ENCODE results near the gene PRR5.

The PRR5 gene

DNA sequence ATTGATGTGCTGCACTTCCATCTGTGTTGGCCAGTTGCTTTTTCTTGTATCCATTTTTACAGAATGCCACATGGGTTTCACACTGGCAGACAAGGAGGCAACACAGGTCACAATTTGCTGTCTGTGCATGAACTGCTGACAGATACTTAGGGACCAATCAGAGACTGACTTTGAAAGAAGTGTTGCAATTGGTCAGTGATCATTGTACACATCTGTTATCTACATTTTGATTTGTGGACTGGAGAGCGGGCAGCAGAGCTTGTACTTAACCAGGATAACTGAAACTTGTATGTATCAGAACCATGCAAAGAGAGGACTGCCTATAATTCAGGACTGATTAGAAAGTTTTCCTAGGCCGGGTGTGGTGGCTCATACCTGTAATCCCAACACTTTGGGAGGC, 21.8 kb downstream of the PRR5 start:
- TF ChIP-seq CTCF (conservative IDR thresholded peaks at IDR 0.05): no peak

GRCh38 chr22:44724416-44724815, 22.4 kb downstream of the PRR5 start:
- no peak overlapping the region for H3K27ac ChIP-seq
- no peak for TF ChIP-seq CTCF (conservative IDR thresholded peaks at IDR 0.05)

More for the DNA sequence above, 21.8 kb downstream of the PRR5 start:
- H3K27ac ChIP-seq: no peak overlapping the region

- H3K27ac ChIP-seq: no peak overlapping the region
These were observed 22.9 kb downstream of the PRR5 start for GRCh38 chr22:44724859-44725258.

DNA sequence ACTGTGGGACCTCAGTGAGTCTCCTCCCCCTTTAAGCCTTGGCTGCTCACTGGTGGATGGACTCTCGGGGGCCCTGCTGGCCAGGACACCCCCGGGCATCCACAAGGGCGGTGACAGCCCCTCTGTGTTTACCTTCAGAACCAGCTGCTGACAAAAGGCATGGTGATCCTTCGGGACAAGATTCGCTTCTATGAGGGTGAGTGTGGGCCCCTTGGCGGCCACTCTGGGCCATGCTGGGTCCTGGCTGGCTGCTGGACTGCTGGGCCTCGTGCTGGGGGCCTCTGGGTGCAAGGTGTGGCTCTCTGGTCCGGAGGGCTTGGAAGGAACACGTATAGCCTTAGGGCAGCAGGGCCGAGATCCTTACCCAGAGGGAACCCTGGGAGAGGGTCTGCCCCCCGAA, 24.4 kb downstream of the PRR5 start:
- no peak overlapping the region for H3K27ac ChIP-seq
- no peak for TF ChIP-seq CTCF (conservative IDR thresholded peaks at IDR 0.05)

More at GRCh38 chr22:44724859-44725258, 22.9 kb downstream of the PRR5 start:
- TF ChIP-seq CTCF (conservative IDR thresholded peaks at IDR 0.05): no peak

DNA sequence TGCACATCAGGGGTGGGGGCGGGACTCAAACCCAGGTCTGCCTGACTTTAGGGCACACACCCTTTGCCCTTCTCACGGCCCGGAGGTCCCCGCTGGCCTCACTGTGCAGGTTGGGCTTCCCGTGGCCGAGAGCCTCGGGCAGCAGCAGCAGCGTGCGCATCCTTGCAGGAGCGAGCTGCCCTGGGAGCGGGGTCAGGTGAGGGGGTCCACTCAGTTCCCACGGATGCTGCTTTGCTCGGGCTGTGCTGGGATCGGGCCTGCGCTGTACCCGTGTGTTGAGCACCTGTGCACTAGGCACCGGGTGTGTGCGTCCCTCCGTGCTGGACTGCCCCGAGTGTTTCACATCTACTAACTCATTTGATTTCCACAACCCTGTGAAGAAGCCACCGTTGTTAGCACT, 25.1 kb downstream of the PRR5 start:
- TF ChIP-seq CTCF (conservative IDR thresholded peaks at IDR 0.05): no peak
- no peak overlapping the region for H3K27ac ChIP-seq

- H3K27ac ChIP-seq: no peak overlapping the region
- TF ChIP-seq CTCF (conservative IDR thresholded peaks at IDR 0.05): no peak
These were observed 25.7 kb downstream of the PRR5 start for GRCh38 chr22:44727709-44728108.

DNA sequence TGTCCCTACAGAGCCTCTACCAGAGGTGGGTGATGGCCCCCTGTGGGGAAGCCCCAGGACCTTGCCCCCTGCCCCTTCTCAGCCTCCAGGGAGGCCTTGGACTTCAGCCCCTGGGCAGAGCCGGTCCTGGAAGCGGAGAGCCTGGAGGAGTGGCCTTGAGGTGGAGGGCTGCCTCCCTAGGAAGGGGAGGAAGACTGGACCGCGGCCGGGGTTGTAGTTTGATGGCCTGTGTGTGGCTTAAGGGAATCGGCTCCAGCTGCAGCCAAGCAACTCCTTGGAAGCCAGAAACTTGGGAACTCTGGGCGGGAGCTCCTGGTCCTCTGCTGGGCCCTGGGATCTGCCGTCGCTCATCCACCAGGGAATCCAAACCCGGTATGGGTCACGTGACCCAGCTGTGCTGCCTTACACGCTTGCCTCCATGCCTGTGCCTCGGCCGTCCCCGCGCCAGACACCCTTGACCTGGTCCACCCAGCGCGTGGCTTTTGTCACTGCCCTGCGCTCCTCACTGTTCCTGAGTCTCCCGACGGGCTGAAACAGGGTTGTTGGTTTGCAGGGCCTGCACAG, 26.8 kb downstream of the PRR5 start:
- no peak overlapping the region for H3K27ac ChIP-seq

More for the DNA sequence above, 26.8 kb downstream of the PRR5 start:
- TF ChIP-seq CTCF (conservative IDR thresholded peaks at IDR 0.05): no peak
